ENCODE measurements around the gene TACC3.

- TF ChIP-seq CTCF (IDR thresholded peaks at IDR 0.05; ENCODE audit: low read length) (no peak), EZH2 (optimal IDR thresholded peaks at IDR 0.05; ENCODE audit: low read depth, low read length) (no peak), EZH2phosphoT487 (IDR thresholded peaks at IDR 0.05; ENCODE audit: low read length) (no peak)
These were observed 32.5 kb downstream of the TACC3 start for GRCh38 chr4:1753697-1754311.
